GM11168 (cell line): Measurements from ENCODE around the gene FOXS1.

Source experiments
- in situ Hi-C: fragments of 300-500 bp; cut with MboI; formaldehyde crosslinking; loops from one replicate; pipeline ENCODE4 v1.12.0; 2022; ENCODE audit warnings: low sequenced_read_pairs; ENCODE audit not compliant: unreplicated experiment

The FOXS1 gene

GRCh38 chr20:31841928-31842327 lies 3.5 kb downstream of the FOXS1 start:
- in situ Hi-C loops: no loop called here

- in situ Hi-C loops: no loop called here
Observed at GRCh38 chr20:31840906-31841816, 4.2 kb downstream of the FOXS1 start.

GRCh38 chr20:31839782-31840487 lies 5.5 kb downstream of the FOXS1 start:
- in situ Hi-C loops: no loop called here

GRCh38 chr20:31838646-31839292 lies 6.6 kb downstream of the FOXS1 start:
- in situ Hi-C loops: no loop called here

- in situ Hi-C loops: no loop called here
Observed at GRCh38 chr20:31837896-31838397, 7.5 kb downstream of the FOXS1 start.

- in situ Hi-C loops: no loop called here
Observed at GRCh38 chr20:31836853-31837608, 8.4 kb downstream of the FOXS1 start.

GRCh38 chr20:31835977-31836852 lies 9.2 kb downstream of the FOXS1 start:
- in situ Hi-C loops: no loop called here

- in situ Hi-C loops: no loop called here
Observed at GRCh38 chr20:31835554-31835953, 9.8 kb downstream of the FOXS1 start.

GRCh38 chr20:31833931-31834521 lies 11.4 kb downstream of the FOXS1 start:
- in situ Hi-C loops: no loop called here

- in situ Hi-C loops: no loop called here
Observed at GRCh38 chr20:31833130-31833930, 12.1 kb downstream of the FOXS1 start.

- in situ Hi-C loops: no loop called here
Observed at GRCh38 chr20:31831771-31832306, 13.6 kb downstream of the FOXS1 start.

- in situ Hi-C loops: no loop called here
Observed at GRCh38 chr20:31831211-31831610, 14.2 kb downstream of the FOXS1 start.

- in situ Hi-C loops: no loop called here
Observed at GRCh38 chr20:31830406-31830981, 14.9 kb downstream of the FOXS1 start.

- in situ Hi-C loops: loop anchor here (10.0 kb wide), 1 partner anchor 265 kb away; no protein-coding TSS in a partner anchor
Observed at GRCh38 chr20:31829731-31830130, 15.7 kb downstream of the FOXS1 start.

GRCh38 chr20:31828016-31828415 lies 17.4 kb downstream of the FOXS1 start:
- in situ Hi-C loops: loop anchor here (10.0 kb wide), 1 partner anchor 267 kb away; no protein-coding TSS in a partner anchor

GRCh38 chr20:31827059-31827458 lies 18.3 kb downstream of the FOXS1 start:
- in situ Hi-C loops: loop anchor here (10.0 kb wide), 1 partner anchor 268 kb away; no protein-coding TSS in a partner anchor

GRCh38 chr20:31826074-31826473 lies 19.3 kb downstream of the FOXS1 start:
- in situ Hi-C loops: loop anchor here (10.0 kb wide), 1 partner anchor 269 kb away; no protein-coding TSS in a partner anchor
